Hematopoietic multipotent progenitor cell (in vitro differentiated cells): Measurements from ENCODE around the gene SCN2B. TPM values are rescaled to one million over a fixed set of nuclear protein-coding genes. Genes with fewer than 3 reads are reported as not detected.

ENCODE experiments used
- DNase-seq, 3 donors: peaks; one replicate each; pipeline ENCODE4 v3.0.0-alpha.2; 2011 to 2015; ENCODE audit warnings: low read depth in 2 of 3, low spot score in 2 of 3
- total RNA-seq: library from RNA; depleted of rRNA; stranded (reverse); fragments of >200 nt; gene quantifications from one replicate; pipeline ENCODE4 v1.2.3, GENCODE V29; 2012

Gene SCN2B
- total RNA-seq, 1 donor, result not detected

DNA sequence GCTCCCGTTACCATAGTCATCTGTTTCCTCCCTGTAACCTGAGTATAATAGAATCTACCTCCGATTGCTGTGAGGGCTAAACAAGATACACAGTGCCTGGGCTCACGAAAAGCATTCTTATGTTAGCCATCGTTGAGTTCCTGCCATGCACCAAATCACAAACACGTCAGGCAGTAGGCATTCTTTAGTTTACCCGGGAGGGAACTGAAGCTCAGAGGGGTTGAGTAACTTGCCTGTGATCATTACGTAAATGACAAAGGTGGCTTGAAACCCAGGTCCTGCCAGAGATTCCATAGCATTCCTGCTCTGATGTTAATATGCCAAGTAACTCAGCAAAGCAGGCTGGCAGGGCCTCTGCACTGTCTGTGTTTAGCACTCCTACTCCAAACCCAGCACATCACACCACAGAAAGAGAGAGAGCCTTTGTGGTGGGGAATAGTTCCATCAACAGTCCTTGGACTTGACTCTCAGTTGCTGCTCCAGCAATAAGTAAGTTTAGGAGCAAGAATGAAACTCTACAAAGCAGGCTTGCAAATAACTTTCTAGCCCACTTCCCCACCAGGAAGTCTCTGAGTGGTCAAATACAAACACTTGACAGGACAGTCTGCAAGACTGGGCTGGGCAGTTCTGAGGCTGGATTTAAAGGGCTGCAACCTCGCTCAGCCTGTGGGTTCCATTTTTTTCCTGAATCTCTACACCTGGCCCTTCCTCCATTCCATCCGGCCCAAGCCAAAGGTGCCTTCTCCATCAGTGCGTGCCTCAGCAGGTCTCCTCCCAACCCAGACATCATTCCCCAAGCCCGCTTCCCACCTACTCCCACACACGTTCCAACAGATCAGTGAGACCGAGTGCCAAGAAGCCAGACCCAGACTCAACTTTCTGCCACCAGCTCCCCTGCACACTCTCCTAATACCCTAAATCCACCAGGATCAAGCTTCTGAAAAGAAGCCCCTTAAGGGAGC lies 1.1 kb downstream of the SCN2B start:
- no peak for DNase-seq

DNA sequence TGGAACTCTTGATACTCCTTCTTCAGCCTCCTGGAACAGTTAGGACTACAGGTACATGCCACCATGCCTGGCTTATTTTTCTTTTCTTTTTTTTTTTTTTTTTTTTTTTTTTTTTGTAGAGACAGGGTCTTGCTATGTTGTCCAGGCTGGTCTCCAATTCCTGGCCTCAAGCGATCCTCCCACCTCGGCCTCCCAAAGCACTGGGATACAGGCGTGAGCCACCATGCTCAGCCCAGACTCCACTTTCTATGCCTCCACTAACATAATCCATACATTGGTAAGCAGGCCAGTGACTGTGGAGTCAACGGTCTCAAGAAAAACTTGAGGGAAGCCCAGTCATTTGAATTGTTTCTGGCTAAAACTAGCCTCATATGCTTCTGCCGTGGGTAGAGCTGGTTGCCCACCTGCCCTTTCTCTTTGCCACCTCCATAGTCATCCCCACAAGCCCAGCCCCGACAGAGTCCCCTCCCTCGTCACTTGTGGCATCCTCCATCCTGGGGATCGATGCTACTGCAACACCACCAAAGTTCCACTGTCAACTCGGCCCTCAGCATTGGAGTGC lies 2.4 kb downstream of the SCN2B start:
- DNase-seq, result no peak

DNA sequence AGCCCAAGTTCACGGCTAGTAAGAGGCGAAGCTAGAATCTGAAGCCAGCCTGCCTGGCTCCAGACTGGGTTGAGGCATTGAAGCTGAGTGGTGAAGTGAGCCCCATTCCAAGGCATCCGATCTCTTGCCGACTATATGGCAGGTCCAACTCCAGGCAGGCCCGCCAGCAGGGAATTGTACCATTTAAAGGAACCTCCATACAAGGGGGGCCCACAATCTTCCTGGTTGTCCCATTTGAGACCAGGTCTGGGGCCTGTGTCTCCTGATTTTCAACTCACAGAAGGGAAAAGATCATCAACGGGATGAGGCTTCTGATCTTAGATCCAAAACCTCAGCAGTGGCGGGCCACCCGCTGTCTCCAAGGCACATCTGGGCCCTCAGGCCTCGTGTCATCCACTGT lies 4.1 kb downstream of the SCN2B start:
- no peak for DNase-seq

DNA sequence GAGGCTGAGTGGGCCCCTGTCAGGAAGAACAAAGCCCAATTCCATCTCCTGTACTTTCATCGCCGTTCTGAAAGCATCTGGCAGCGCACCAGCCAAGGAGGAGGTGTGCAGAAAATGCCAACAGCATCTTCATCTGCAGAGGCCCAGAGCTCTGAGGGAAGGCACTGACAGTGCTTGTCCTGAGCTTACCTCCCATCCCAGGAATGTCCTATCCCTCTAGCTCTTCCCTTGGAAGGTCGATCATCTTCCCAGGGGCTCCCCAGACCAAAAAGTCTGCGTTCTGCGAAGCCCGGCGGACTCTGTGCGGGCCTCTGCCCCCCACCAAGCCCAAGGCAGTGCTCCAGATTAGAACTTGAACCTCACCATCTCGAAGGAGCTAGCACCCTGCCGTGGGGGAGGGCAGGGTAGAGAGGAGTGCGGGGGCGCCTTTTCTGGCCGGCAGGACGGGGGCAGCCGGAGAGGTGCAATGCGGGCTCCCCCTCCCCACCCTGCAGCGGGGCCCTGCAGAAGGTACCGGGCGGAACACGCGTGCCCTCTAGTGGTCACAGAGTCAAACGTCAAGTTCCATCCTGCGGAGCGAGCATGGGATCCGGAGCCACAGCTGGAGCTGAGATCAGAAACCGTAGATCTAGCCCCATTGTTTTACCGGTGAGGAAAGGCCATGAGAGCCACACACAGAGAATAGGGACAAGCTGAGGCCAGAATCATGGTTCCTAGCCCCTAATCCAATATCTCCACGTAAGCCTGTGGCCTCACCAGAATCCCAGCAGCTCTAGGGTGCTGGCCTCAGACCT lies 5.0 kb downstream of the SCN2B start:
- peak; percentile 58 to 77 (median 67) for DNase-seq

DNA sequence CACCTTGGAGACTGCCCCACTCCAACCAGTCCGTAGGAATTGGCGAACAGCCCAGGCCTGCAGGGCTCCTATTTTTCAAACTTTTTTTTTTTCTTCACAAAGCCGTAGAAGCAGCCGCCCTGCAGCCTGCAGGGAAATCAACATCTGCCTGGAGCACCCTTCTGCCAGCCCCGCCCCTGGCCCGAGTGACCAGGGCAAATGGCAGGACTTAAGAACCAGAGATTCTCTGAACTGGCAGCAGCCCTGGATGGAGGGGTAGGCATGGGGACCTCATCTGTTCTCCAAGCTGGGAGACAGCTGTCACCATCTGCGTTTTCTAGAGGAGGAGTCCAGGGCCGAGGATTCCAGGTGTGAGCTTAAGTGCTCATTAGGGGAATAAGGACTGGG lies 5.6 kb downstream of the SCN2B start:
- no peak for DNase-seq

DNA sequence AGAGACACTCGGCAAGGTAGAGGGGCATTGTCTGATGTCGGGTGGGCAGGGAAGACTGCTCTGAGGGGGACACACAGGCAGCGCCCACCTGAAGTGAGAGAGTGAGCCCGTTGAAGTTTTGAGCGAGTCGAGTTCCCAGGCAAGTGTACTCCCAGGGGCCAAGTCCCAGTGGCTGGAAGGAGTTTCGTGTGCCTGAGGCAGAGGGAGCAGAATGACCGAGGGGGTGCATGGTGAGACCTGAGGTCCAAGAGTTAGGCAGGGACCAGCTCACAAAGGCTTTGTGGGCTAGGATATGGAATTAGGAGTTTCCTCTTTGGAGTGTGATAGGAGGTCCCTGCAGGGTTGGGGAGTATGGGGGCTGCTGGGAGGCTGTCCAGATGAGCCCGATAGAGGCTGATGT lies 6.2 kb downstream of the SCN2B start:
- DNase-seq, result no peak

DNA sequence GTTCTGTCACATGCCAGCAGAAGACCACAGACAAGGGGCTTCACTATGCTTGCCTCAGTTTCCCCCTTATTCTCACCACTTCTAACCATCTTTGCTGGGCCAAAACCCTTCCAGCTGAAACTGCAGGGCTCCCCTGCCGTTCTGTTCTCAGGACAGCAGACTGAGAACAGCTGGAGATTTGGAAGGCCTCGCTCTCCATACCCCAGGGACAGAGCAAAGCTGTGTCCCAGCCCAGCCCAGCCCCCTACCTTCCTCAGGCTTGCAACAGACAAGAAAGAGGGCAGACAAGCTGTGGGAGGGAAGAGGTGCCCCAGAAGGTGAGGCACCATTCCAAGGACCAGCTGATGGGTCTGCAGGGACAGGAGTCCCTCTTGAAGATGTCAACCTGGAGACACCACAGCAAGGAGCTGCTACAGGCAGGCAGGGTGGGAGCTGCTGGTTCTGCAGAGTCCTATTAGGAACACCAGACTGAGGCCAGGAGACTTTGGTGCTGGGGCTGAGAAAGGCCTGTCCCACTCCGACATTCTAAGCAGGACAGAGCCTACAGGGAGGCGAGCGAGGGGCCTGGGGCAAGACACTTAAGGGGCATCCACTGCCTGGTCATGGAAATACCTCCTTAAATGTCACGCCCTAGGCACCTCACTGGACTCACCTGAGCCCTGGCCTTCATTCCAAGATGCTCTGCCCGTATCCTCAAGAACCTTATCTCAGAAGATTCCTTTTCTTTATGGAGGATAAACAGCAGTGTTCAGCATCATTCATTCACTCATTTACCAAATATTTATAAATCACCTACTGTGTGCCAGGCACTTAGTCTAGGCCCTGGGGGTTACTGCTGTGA lies 6.9 kb downstream of the SCN2B start:
- DNase-seq, result no peak

DNA sequence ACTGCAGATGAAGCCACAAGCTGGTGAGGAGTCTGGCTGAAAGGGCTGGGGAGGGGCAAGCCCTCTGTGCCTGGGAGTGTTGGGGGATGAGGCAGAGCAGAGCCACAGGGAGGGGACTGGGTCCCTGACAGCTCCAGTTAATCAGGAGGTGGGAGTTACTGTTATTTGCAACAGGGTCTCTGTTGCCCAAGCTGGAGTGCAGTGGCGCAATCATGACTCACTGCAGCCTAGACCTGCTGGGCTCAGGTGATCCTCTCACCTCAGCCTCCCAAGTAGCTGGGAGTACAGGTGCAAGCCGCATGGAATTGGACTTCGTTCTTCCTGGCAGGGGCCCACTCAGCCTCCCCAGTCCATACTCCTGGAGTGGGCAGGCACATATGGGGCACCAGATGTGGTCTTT lies 7.7 kb downstream of the SCN2B start:
- DNase-seq, result no peak

DNA sequence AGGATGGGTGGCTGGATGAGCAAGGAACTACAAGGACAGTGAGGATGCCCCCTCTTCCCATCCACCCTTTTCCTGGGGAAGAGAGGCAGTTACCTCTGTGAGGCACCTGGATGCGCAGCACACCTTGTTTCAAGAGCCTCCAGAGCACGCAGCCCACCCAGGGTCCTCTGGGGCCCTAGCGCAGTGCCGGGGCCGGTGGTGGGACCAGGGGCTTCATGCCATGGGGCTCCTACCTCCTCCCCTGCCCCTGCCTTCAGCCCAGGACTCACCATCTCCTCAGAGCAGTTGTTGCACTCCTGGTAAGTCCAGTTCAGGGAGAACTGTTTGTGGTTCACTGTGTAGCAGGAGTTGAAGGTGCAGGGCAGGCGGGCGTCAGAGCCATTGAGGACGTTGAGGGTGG lies 8.1 kb downstream of the SCN2B start:
- no peak for DNase-seq

DNA sequence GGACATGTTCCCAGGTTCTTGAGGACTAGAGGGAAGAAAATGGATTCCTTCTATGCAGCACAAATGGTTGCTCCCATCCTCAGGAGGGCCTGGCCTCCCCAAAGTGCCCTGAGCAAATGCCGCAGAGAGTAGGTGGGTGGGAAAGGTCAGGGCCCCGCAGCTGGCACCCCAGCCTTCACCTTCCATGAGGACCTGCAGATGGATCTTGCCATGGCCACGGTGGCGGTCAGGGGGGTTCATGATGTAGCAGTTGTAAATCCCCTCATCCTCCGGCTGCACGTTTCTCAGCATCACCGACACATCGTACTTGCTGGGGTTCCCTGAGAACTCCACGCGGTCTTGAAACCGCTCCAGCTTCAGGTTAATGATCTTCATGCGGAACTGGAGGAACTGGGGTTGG lies 8.5 kb downstream of the SCN2B start:
- no peak for DNase-seq

DNA sequence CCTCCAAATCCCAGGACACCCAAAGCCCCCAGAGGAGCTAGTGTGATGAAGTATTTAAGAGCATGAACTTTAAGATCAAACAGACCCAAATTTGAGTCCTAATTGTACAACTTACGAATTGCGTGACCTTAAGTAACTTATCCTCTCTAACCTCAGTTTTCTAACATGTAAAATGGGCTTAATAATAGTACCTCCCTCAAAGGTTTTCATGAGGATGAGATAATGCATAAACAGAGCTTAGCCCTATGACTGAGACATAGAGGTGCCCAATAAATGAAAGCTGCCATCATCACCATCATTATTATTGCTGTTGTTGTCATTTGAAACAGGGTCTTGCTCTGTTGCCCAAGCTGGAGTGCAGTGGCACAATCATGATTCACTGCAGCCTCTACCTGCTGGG lies 9.2 kb downstream of the SCN2B start:
- no peak for DNase-seq

DNA sequence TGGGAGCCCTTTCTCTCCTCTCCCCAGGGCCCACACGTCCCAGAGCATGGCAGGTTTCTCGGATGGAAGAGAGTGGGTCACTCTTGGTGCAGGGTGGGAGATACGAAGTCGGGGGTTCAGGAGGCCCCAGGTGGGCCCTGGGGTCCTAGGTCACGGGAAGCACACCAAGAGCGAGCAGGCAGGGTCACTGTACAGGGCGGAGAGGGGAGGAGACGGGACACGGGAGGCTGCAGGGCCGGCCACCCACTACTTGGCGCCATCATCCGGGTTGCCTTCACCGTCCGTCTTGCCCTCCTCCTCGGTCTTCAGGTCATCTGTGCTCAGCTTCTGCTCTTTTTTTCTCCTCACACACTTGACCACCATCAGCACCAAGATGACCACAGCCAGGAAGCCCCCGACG lies 9.8 kb downstream of the SCN2B start:
- no peak for DNase-seq

DNA sequence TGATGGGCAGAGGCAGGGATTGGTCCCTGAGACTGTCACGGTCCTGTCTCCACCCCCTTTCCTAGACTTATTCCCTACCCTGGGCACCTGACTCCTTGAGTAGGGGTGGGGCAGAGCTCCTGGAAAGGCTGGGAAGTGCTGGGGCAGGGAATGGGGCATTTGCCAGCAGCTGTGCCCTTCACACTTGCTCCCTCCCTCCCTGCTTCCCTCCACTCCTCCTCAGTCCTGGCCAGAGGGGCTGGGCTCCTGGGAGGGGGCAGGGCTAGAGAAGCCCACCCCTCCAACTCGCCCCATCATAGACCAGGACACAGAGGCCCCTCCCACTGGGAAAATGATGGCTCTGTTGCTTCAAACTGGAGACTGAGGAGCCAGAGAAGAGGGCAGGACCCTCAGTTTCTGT lies 11.6 kb downstream of the SCN2B start:
- DNase-seq, result no peak

DNA sequence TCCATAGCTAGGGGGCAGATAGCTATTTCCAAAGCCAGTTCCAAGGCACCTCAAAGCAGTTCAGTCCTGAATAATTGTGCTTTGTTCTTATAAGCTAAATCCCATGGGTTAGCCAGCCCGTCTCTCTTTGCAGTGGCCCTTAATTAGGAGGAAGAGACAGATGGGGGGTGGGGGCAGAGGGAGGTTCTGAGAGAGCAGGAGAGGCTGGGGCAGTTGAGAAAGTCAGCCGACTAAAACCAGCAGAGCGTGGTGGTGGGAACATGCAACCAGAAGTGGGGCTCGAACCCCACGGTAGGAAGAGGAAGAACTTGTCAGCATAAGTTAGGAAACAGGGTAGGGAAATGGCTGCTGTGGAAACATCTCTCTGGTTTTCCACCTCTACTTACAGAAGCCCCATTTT lies 12.9 kb downstream of the SCN2B start:
- no peak for DNase-seq

DNA sequence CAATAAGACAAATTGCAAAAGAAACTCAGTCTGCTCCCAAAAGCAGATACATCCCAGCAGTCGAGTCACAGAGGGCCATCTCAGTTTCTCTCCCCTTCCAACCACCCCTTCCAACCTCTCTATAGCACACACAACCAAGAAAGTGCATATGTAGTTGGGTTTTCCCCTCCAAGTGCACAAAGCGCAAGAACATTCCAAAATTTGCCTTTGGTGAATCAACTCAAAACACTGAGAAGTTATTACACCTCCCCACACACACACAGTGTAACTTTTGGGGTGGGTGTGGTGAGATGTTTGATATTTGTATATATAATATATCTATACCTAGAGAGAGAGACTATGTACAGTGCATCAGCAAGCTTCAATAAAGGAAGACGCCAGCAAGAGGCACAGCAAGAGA lies 13.6 kb downstream of the SCN2B start:
- no peak for DNase-seq

DNA sequence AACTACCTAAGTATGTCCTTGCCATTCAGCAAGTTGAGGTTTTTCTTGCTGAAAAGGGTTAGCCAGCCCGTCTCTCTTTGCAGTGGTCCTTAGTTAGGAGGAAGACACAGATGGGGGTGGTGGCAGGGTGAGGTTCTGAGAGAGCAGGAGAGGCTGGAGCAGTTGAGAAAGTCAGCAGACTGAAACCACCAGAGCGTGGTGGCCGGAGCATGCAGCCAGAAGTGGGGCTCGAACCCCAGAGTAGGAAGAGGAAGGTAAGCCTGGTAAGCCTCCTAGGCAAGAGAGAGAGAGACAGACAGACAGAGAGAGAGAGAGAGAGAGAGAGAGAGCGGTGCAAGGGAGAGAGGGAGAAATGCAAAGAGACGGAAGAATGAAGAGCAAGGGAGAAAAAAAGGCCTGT lies 14.7 kb downstream of the SCN2B start:
- no peak for DNase-seq

DNA sequence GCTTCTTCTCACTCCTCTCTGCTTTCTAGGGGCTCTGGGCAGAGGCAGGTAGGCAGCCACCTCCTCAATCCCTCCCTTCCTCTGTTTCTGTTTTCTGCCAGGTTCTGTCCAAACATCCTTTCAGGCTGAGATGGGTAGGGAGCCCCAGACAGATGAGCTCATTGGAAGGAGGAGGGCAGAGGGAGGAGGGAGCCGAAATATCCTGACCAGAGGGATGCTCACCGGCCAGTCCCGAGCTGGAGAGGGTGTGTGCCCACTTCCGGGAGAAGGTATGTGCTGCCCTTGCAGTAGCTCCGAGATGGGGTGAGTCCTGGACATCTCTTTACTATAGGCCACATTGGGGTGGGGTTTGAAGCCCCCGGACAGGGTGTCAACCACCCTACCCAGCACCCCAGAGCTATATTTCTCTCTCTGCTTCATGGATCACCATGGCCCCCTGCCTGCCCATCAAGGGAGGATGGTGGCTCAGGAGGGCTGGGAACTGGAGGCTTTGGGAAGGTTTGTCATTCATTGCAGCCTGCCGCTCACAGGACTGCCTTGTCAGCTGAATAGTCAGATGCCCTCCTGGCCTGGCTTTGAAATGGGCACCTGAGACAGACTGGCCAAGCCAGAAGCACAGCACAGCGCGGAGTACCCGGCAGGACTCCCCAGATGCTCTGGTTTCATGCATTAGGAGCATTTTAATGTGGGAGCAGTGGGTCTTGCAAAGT lies 19.1 kb downstream of the SCN2B start:
- no peak for DNase-seq

DNA sequence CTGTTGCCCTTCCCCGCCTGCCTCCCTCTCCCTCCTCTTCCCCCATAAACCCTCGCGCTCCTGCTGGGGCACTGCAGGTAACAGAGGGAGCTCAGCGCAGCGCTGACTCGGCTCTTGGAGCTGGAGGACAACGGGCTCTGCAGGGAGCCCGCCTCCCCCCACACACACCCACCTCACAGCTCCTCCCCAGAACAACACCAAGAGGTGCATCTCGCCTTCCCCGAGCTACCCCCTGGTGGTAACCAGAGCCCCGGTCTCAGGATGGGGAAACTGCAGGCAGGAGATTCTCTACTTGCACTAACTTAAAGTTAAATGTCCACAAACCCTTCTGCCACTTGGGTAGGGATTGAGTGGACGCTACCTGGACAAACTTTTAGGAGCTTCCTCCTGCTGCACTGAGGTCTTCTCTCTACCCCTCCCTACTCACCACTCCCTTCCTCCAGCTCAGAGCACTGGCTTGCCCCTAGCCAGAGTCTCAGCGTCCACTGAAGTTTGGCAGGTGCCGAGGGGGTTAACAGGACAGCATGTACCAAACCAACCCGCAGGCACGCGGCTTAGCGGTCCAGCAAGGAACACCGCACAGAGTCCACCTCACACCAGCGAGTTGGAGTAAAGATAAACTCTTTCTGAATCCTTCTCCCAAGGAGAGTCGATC lies 19.8 kb downstream of the SCN2B start:
- DNase-seq, result peak in 2 of 3 donors; percentile 44 to 62

DNA sequence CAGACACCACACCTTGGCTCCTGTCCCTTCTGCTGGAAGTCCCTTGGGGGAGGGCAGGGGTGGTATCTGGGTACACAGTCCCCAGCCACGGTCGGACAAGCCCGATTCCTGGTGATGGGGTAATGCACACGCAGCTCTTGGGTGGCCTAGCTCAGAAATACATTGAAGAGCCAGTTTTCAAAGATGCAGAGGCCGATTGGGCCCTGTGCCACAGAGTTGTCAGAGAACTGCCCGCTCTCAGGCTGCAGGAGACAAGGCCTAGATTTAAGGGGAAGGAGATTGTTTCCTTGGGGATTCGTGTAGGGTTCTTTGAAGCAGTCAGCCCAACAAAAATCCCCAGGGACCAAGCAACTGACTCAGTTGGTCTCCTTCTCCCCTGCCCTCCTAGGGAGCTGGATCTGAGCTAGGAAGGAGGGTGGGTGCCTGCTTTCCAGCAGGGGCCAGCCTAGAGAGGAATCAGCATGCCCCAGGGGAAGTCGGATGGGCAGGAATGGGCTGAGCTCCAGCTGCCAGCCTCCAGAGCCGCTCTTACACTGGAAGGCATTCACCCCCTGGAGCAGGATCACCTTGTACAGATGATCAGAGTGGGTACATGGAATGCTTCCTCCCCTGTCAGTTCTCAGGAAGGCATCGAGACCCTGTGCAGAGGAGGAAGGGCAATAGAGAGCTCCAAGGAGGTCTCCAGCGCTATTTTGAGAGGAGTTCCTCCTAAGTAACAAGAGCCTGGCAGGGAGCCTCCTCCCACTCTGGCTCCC lies 20.5 kb downstream of the SCN2B start:
- no peak for DNase-seq
